Gastrocnemius medialis (tissue), 4 donors: ENCODE results near the gene PARD3B.

ENCODE experiments used
- CTCF ChIP-seq, 5 experiments: fragments of 450-650 bp in 3 of 5; fragments of 200-600 bp in 2 of 5; sonication (generic) in 2 of 5; IDR thresholded peaks in 4 of 5; conservative IDR thresholded peaks in 1 of 5; 1 replicate in 4 of 5; 2 replicates in 1 of 5; pipeline ENCODE4 v1.5.1; 2016 to 2019; ENCODE audit warnings: antibody characterized with exemption in 5 of 5, mild to moderate bottlenecking in 3 of 5, moderate library complexity in 3 of 5
- POLR2A ChIP-seq, 2 donors: fragments of 450-650 bp; IDR thresholded peaks; one replicate each; pipeline ENCODE4 v1.6.1; 2017; ENCODE audit warnings: antibody characterized with exemption in 2 of 2, mild to moderate bottlenecking in 2 of 2, moderate library complexity in 2 of 2

DNA sequence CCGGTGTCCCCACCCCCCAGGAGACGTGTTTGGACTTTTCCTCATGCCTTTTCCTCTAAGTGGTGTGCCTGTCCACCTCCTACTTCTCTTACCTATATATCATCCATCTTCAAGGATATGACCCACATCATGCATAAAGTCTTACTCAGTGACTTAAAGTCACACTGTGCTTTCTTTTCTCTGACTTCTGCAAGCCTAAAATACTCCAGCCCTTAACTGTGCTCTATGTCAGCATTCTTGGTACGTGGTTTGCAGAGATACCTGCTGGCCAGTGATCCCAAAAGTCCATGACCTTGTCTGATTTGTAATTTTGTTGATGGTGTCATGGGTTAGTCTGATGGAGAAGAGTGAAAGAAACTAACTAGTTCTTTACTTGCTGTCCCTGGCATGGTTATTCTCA lies 743.4 kb downstream of the PARD3B start:
- TF ChIP-seq CTCF (IDR thresholded peaks at IDR 0.05 in 4 of 5, conservative IDR thresholded peaks at IDR 0.05 in 1 of 5) = no peak
- TF ChIP-seq POLR2A (IDR thresholded peaks at IDR 0.05) = no peak
